GM18519 (cell line): ENCODE measurements around the gene THRB.

Source experiments
- ATAC-seq: cut with Tn5 transposase; IDR thresholded peaks from one replicate; pipeline ENCODE4 v1.9.1; 2021; ENCODE audit warnings: mild to moderate bottlenecking, moderate library complexity; ENCODE audit not compliant: unreplicated experiment, low FRiP score

The THRB gene

DNA sequence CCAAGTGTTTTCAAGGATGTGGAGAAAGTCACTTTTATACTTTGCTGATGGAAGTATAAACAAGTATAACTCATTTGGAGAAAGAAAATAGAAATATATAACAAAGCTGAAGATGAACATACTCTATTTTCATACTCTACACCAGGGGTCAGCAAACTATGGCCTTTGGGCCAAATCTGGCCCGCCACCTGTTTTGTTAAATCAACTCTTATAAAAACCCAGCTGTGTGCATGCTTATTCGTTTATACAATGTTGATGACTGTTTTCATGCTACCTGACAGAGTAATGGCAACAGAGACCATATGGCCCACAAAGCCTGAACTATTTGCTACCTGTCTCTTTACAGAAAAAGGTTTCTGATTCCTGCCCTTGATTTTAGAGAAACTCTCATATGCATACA lies 425.6 kb downstream of the THRB start:
- no peak for ATAC-seq

- no peak for ATAC-seq
Measured at GRCh38 chr3:24067483-24067882, 427.2 kb downstream of the THRB start.
